GM12873 (cell line): ENCODE measurements around the gene BIRC6.

ENCODE experiments used
- CTCF ChIP-seq: IDR thresholded peaks from 2 replicates; pipeline ENCODE4 v1.5.1; 2012; ENCODE audit warnings: low read depth, mild to moderate bottlenecking, moderate library complexity, low read length, control low read depth; ENCODE audit not compliant: insufficient read depth; ENCODE audit errors: missing control alignments

BIRC6 gene

DNA sequence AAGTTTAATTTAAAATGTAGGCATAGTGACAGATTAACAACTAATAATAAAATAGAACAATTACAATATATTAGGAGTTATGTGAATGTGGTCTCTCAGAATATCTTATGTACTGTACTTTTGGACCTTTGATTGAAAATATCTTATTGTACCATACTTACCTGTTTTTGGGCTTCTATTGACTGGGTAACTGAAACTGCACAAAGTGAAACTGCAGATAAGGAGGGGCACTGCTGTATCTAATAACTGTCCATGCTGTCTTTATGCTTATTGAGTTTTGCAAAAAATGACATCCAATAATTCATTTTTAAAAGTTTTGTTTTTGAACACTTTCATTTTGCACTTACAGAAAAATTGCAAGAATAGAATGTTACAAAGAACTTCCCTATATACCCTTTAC is 19.9 kb downstream of the BIRC6 start:
- TF ChIP-seq CTCF, result no peak

DNA sequence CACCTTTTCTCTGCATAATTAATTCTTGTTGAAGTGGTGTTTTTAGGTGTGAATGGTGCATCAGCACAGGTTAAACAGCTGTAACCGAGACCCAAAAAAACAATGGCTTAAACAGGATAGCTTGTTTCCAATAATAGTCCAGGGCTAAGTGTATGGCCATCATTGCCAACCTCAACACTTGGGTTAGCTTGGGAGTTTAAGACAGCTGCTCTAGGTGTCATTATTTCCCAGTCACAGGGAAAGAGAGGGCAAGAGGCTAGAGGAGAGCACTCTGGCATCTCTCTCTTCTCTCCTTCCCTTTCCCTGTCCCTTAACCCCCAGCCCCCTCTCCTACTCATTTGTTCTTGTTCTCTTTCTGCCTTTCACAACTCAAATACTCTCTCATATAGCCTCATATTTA is 21.1 kb downstream of the BIRC6 start:
- no peak for TF ChIP-seq CTCF

- no peak for TF ChIP-seq CTCF
These were observed 22.5 kb downstream of the BIRC6 start for GRCh38 chr2:32379352-32379751.

DNA sequence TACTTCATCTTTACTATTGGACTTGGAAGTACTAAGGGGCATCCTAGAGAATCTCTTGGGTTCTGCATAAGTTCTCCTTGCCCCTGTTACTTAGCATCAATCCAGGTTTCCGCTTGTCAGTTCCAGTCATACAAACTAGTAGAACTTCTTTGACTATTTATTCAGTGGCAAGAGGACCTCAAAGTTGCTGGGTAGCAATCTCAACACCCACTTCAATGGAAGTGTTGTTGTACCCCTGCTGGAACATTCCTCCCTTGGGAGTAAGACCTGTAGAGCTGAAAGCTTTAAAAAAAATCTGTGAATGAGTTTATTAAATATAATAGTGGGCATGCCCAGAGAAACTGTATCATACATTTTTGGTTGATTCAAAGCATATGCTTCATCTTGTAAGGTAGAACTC is 27.0 kb downstream of the BIRC6 start:
- no peak for TF ChIP-seq CTCF

GRCh38 chr2:32384529-32384928 is 27.7 kb downstream of the BIRC6 start:
- TF ChIP-seq CTCF, result no peak

- no peak for TF ChIP-seq CTCF
These were observed 29.9 kb downstream of the BIRC6 start for GRCh38 chr2:32386739-32387138.

- TF ChIP-seq CTCF, result no peak
These were observed 42.4 kb downstream of the BIRC6 start for GRCh38 chr2:32399221-32399620.
